Loucy (cell line): ENCODE results near the gene KRTAP10-12.

ENCODE experiments used
- H2AFZ ChIP-seq: fragments of 200-600 bp; sonication (generic); 2 replicates; pipeline ENCODE4 v1.6.0; 2016; ENCODE audit warnings: antibody characterized with exemption, mild to moderate bottlenecking, low read length, moderate library complexity
- H3F3A ChIP-seq: fragments of 200-600 bp; 2 replicates; pipeline ENCODE4 v1.6.0; 2016; ENCODE audit warnings: antibody characterized with exemption, low read depth, mild to moderate bottlenecking
- H3K27me3 ChIP-seq: fragments of 200-600 bp; sonication (generic); 2 replicates; pipeline ENCODE4 v1.6.1; 2014; ENCODE audit warnings: low read length, mild to moderate bottlenecking; ENCODE audit not compliant: insufficient read depth, poor library complexity, severe bottlenecking
- H3K36me3 ChIP-seq: fragments of 200-600 bp; sonication (generic); 2 replicates; pipeline ENCODE4 v1.6.1; 2016; ENCODE audit warnings: low read length; ENCODE audit not compliant: insufficient read depth
- H3K4me1 ChIP-seq: fragments of 200-600 bp; sonication (generic); 2 replicates; pipeline ENCODE4 v1.5.1; 2014; ENCODE audit warnings: low read length, mild to moderate bottlenecking; ENCODE audit not compliant: insufficient read depth, poor library complexity, severe bottlenecking
- H3K4me2 ChIP-seq: fragments of 200-600 bp; sonication (generic); 2 replicates; pipeline ENCODE4 v1.6.0; 2014; ENCODE audit warnings: antibody characterized with exemption, low read length, low read depth, mild to moderate bottlenecking; ENCODE audit not compliant: poor library complexity, severe bottlenecking
- H3K4me3 ChIP-seq: fragments of 200-600 bp; sonication (generic); 2 replicates; pipeline ENCODE4 v1.5.1; 2014; ENCODE audit warnings: low read length, mild to moderate bottlenecking, mixed read lengths; ENCODE audit not compliant: poor library complexity, severe bottlenecking
- H3K79me2 ChIP-seq: fragments of 200-600 bp; sonication (generic); 2 replicates; pipeline ENCODE4 v1.6.1; 2014; ENCODE audit warnings: low read length; ENCODE audit not compliant: insufficient read depth
- H3K9ac ChIP-seq: fragments of 200-600 bp; sonication (generic); 2 replicates; pipeline ENCODE4 v1.6.0; 2014; ENCODE audit warnings: mild to moderate bottlenecking, low read depth, low read length, moderate library complexity; ENCODE audit not compliant: poor library complexity, severe bottlenecking
- H3K9me2 ChIP-seq: fragments of 200-600 bp; sonication (generic); replicated peaks from 2 replicates; pipeline ENCODE4 v1.6.1; 2016; ENCODE audit warnings: low read depth, low read length, mixed read lengths
- H3K9me3 ChIP-seq: fragments of 200-600 bp; sonication (generic); 2 replicates; pipeline ENCODE4 v1.6.1; 2014; ENCODE audit warnings: mild to moderate bottlenecking, antibody characterized with exemption, low read length, low read depth; ENCODE audit not compliant: insufficient read depth
- H4K20me1 ChIP-seq: fragments of 200-600 bp; sonication (generic); 2 replicates; pipeline ENCODE4 v1.6.0; 2014; ENCODE audit warnings: antibody characterized with exemption, low read length, mild to moderate bottlenecking; ENCODE audit not compliant: insufficient read depth, poor library complexity, severe bottlenecking
- EZH2phosphoT487 ChIP-seq: fragments of 200-600 bp; IDR thresholded peaks from 2 replicates; pipeline ENCODE4 v1.6.1; 2018; ENCODE audit warnings: antibody characterized with exemption, mild to moderate bottlenecking, moderate library complexity, borderline replicate concordance
- TF ChIP-seq, protein P1 (sequence below): fragments of 200-600 bp; sonication (generic); conservative IDR thresholded peaks from 2 replicates; pipeline ENCODE4 v1.5.1; 2014; ENCODE audit warnings: mild to moderate bottlenecking, antibody characterized with exemption, low read length

Gene KRTAP10-12

DNA sequence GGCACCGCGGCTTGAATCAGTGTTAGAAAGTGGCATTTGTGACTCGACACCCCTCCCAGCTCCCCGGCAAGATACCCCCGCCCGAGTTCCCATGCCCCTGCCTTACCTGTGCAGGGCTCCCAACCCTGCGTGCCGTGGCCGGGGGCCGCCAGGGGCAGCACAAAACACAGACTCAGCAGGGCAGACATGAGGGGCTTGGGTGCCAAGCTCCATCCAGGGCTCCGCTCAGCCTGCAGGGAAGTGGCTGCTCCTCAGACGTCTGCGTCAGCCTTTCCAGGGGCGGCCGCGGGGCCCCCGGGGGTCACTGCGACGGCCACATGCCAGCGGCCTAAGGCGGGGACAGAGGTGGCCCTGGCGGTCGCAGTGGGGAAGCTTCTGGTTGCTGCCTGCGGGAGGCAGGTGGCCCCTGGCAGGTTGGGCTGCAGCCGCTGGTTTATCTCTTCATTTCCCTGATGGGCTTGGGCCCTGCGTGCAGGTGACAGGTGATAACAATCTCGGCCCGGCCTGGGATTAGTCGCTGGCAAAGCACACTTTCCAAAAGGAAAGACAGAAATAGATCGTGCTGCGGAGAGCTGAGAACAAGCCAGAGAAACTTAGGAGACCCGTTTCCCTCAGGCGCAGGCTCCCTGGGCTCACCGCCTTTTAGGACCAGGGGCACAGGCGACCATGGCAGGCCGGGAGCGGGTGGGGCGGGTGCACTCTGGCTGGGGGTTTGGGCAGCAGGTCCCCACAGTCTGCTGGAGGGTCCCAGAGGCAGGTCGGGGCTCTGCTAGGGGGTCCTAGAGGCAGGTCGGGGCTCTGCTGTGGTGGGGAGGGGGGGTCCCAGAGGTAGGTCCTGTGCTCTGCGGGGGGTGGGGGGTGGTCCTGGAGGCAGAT, 14.6 kb downstream of the KRTAP10-12 start, which contains the start of gene TSPEAR:
TSPEAR (minus strand) TSS at position 246 of the 876 bp plus-strand sequence; CDS start at position 188, 58 bp downstream.
- no peaks in the 10 kb centered on the region for H3F3A ChIP-seq
- no peak within 1 kb of the TSS for H3K4me3 ChIP-seq
- H3K9me3 ChIP-seq = no peaks in the 10 kb centered on the region
- TF ChIP-seq, protein P1, sequence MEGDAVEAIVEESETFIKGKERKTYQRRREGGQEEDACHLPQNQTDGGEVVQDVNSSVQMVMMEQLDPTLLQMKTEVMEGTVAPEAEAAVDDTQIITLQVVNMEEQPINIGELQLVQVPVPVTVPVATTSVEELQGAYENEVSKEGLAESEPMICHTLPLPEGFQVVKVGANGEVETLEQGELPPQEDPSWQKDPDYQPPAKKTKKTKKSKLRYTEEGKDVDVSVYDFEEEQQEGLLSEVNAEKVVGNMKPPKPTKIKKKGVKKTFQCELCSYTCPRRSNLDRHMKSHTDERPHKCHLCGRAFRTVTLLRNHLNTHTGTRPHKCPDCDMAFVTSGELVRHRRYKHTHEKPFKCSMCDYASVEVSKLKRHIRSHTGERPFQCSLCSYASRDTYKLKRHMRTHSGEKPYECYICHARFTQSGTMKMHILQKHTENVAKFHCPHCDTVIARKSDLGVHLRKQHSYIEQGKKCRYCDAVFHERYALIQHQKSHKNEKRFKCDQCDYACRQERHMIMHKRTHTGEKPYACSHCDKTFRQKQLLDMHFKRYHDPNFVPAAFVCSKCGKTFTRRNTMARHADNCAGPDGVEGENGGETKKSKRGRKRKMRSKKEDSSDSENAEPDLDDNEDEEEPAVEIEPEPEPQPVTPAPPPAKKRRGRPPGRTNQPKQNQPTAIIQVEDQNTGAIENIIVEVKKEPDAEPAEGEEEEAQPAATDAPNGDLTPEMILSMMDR = no peak
- TF ChIP-seq EZH2phosphoT487 = no peak
- H4K20me1 ChIP-seq = no peaks in the 10 kb centered on the region
- H3K36me3 ChIP-seq = no peaks in the 10 kb centered on the region
- no peak within 1 kb of the TSS for H2AFZ ChIP-seq
- H3K79me2 ChIP-seq = no peaks in the 10 kb centered on the region
- no peaks in the 10 kb centered on the region for H3K4me1 ChIP-seq
- H3K4me2 ChIP-seq = no peak within 1 kb of the TSS
- H3K9me2 ChIP-seq = no peaks in the 10 kb centered on the region
- H3K27me3 ChIP-seq = no peaks in the 10 kb centered on the region
- H3K9ac ChIP-seq = no peak within 1 kb of the TSS

GRCh38 chr21:44712203-44713028, 15.4 kb downstream of the KRTAP10-12 start:
- no peak for TF ChIP-seq EZH2phosphoT487
- TF ChIP-seq, protein P1 = no peak
- H3K9me3 ChIP-seq = no peaks in the 10 kb centered on the region
- no peaks in the 10 kb centered on the region for H3K4me1 ChIP-seq
- H3F3A ChIP-seq = no peaks in the 10 kb centered on the region
- no peak overlapping the region for H3K9ac ChIP-seq
- no peak overlapping the region for H3K4me2 ChIP-seq
- H3K9me2 ChIP-seq = no peaks in the 10 kb centered on the region
- H2AFZ ChIP-seq = no peak overlapping the region
- H3K27me3 ChIP-seq = no peaks in the 10 kb centered on the region
- no peaks in the 10 kb centered on the region for H3K79me2 ChIP-seq
- H3K36me3 ChIP-seq = no peaks in the 10 kb centered on the region
- no peaks in the 10 kb centered on the region for H4K20me1 ChIP-seq
- no peak overlapping the region for H3K4me3 ChIP-seq

GRCh38 chr21:44713130-44713529, 16.2 kb downstream of the KRTAP10-12 start:
- no peaks in the 10 kb centered on the region for H4K20me1 ChIP-seq
- no peaks in the 10 kb centered on the region for H3K4me1 ChIP-seq
- H3K9ac ChIP-seq = no peak overlapping the region
- H3F3A ChIP-seq = no peaks in the 10 kb centered on the region
- TF ChIP-seq EZH2phosphoT487 = no peak
- TF ChIP-seq, protein P1 = no peak
- H3K79me2 ChIP-seq = no peaks in the 10 kb centered on the region
- no peaks in the 10 kb centered on the region for H3K27me3 ChIP-seq
- no peak overlapping the region for H3K4me3 ChIP-seq
- no peaks in the 10 kb centered on the region for H3K9me3 ChIP-seq
- H3K9me2 ChIP-seq = 0 out of 2 replicates have a peak, but pooled peaks cover 4% of the 10 kb centered on the region
- no peak overlapping the region for H2AFZ ChIP-seq
- no peaks in the 10 kb centered on the region for H3K36me3 ChIP-seq
- H3K4me2 ChIP-seq = no peak overlapping the region
